ENCODE results near the gene CNTRL.

CNTRL gene

GRCh38 chr9:121204121-121204520, 129.4 kb downstream of the CNTRL start:
- DNase-seq: no peak

- DNase-seq: no peak
Observed at GRCh38 chr9:121204611-121205010, 129.9 kb downstream of the CNTRL start.

GRCh38 chr9:121206516-121207370, 132.0 kb downstream of the CNTRL start:
- no peak for DNase-seq

GRCh38 chr9:121207371-121207940, 132.7 kb downstream of the CNTRL start:
- DNase-seq: no peak

- DNase-seq: no peak
Observed at GRCh38 chr9:121210536-121210935, 135.8 kb downstream of the CNTRL start.

GRCh38 chr9:121213136-121213806, 138.5 kb downstream of the CNTRL start:
- DNase-seq: peak; percentile 93

- no peak for DNase-seq
Observed at GRCh38 chr9:121214005-121214404, 139.2 kb downstream of the CNTRL start.

GRCh38 chr9:121216271-121216805, 141.6 kb downstream of the CNTRL start:
- no peak for DNase-seq

- no peak for DNase-seq
Observed at GRCh38 chr9:121217609-121218292, 143.0 kb downstream of the CNTRL start.

- DNase-seq: no peak
Observed at GRCh38 chr9:121218357-121219027, 143.7 kb downstream of the CNTRL start.

- DNase-seq: no peak
Observed at GRCh38 chr9:121219530-121219929, 144.8 kb downstream of the CNTRL start.

GRCh38 chr9:121220996-121221663, 146.4 kb downstream of the CNTRL start:
- peak; percentile 49 for DNase-seq

- DNase-seq: no peak
Observed at GRCh38 chr9:121221664-121222055, 146.9 kb downstream of the CNTRL start.

GRCh38 chr9:121222524-121223171, 147.9 kb downstream of the CNTRL start:
- DNase-seq: no peak

GRCh38 chr9:121225240-121225639, 150.5 kb downstream of the CNTRL start:
- no peak for DNase-seq

GRCh38 chr9:121226175-121226574, 151.4 kb downstream of the CNTRL start:
- DNase-seq: no peak

Measured in right hindlimb (tissue), 1 donor.